HepG2 (cell line): ENCODE results near the gene PPP1R12C. TPM values are rescaled to one million over a fixed set of nuclear protein-coding genes. Genes with fewer than 3 reads are reported as not detected.

Experiments used
- DMAP1 ChIP-seq: IDR thresholded peaks from 2 replicates; pipeline ENCODE4 v1.6.1; 2016
- ESRRA ChIP-seq: sonication (generic); formaldehyde crosslinking; IDR thresholded peaks from 2 replicates; pipeline ENCODE4 v1.5.1; 2020; ENCODE audit warnings: mild to moderate bottlenecking, low read depth, missing genetic modification reagents
- GTF2F1 ChIP-seq: fragments of 150-350 bp; IDR thresholded peaks from 2 replicates; pipeline ENCODE4 v1.6.1; 2014; ENCODE audit warnings: low read length
- GTF3A ChIP-seq: sonication (generic); formaldehyde crosslinking; conservative IDR thresholded peaks from 2 replicates; pipeline ENCODE4 v1.4.0; 2020; ENCODE audit warnings: mild to moderate bottlenecking, missing genetic modification reagents
- HOXA5 ChIP-seq: sonication (generic); formaldehyde crosslinking; IDR thresholded peaks from 2 replicates; pipeline ENCODE4 v1.4.0; 2020; ENCODE audit warnings: missing genetic modification reagents
- JDP2 ChIP-seq: sonication (generic); formaldehyde crosslinking; IDR thresholded peaks from 2 replicates; pipeline ENCODE4 v1.8.1; 2022; ENCODE audit warnings: missing genetic modification reagents, borderline replicate concordance
- MAFF ChIP-seq: IDR thresholded peaks from 2 replicates; pipeline ENCODE4 v1.6.1; 2011; ENCODE audit warnings: low read depth, low read length, improper control_type of control experiment
- MEF2D ChIP-seq: sonication (generic); formaldehyde crosslinking; IDR thresholded peaks from 2 replicates; pipeline ENCODE4 v1.5.1; 2020; ENCODE audit warnings: mild to moderate bottlenecking, missing genetic modification reagents
- NAIF1 ChIP-seq: sonication (generic); formaldehyde crosslinking; IDR thresholded peaks from 2 replicates; pipeline ENCODE4 v1.5.0; 2020; ENCODE audit warnings: mild to moderate bottlenecking, missing genetic modification reagents, borderline replicate concordance
- NFYC ChIP-seq: IDR thresholded peaks from 2 replicates; pipeline ENCODE4 v1.6.1; 2016; ENCODE audit warnings: missing genetic modification reagents, missing compliant biosample characterization
- PCBP1 ChIP-seq: fragments of 200-400 bp; formaldehyde crosslinking; IDR thresholded peaks from 2 replicates; pipeline ENCODE4 v1.6.1; 2017; ENCODE audit warnings: mild to moderate bottlenecking, low read depth, low read length, borderline replicate concordance
- PHF8 ChIP-seq: sonication (generic); formaldehyde crosslinking; IDR thresholded peaks from 2 replicates; pipeline ENCODE4 v1.5.0; 2020; ENCODE audit warnings: missing genetic modification reagents
- POLR2AphosphoS2 ChIP-seq: IDR thresholded peaks from 2 replicates; pipeline ENCODE4 v1.6.1; 2011; ENCODE audit warnings: low read depth, low read length, improper control_type of control experiment
- RAD51 ChIP-seq: fragments of 450-650 bp; IDR thresholded peaks from 2 replicates; pipeline ENCODE4 v1.6.1; 2016; ENCODE audit warnings: borderline replicate concordance
- SIN3A ChIP-seq: IDR thresholded peaks from 2 replicates; pipeline ENCODE4 v1.6.1; 2011; ENCODE audit warnings: low read depth, mild to moderate bottlenecking, control low read depth, low read length, borderline replicate concordance
- SP1 ChIP-seq, 2 experiments: fragments of 450-650 bp in 1 of 2; sonication (generic) in 1 of 2; formaldehyde crosslinking in 1 of 2; IDR thresholded peaks; 2 replicates each; pipeline versions ENCODE4 v1.4.0 to v1.6.1; 2016 to 2020; ENCODE audit warnings: missing genetic modification reagents in 1 of 2
- SSRP1 ChIP-seq: IDR thresholded peaks from 2 replicates; pipeline ENCODE4 v1.6.1; 2016; ENCODE audit warnings: control low read depth
- TERF1 ChIP-seq: sonication (generic); formaldehyde crosslinking; IDR thresholded peaks from 2 replicates; pipeline ENCODE4 v1.8.0; 2022; ENCODE audit warnings: mild to moderate bottlenecking, missing genetic modification reagents, moderate library complexity
- ZBTB37 ChIP-seq: sonication (generic); formaldehyde crosslinking; IDR thresholded peaks from 2 replicates; pipeline ENCODE4 v1.4.0; 2020; ENCODE audit warnings: mild to moderate bottlenecking, missing genetic modification reagents
- ZMAT5 ChIP-seq: sonication (generic); formaldehyde crosslinking; IDR thresholded peaks from 2 replicates; pipeline ENCODE4 v1.5.0; 2020; ENCODE audit warnings: mild to moderate bottlenecking, low read depth, missing genetic modification reagents, borderline replicate concordance
- ZNF556 ChIP-seq: sonication (generic); formaldehyde crosslinking; IDR thresholded peaks from 2 replicates; pipeline ENCODE4 v1.4.0; 2020; ENCODE audit warnings: mild to moderate bottlenecking, missing genetic modification reagents, borderline replicate concordance
- ZNF572 ChIP-seq: sonication (generic); formaldehyde crosslinking; IDR thresholded peaks from 2 replicates; pipeline ENCODE4 v1.5.1; 2020; ENCODE audit warnings: mild to moderate bottlenecking, missing genetic modification reagents
- ZNF577 ChIP-seq: sonication (generic); formaldehyde crosslinking; IDR thresholded peaks from 2 replicates; pipeline ENCODE4 v1.4.0; 2020; ENCODE audit warnings: mild to moderate bottlenecking, low read depth, missing genetic modification reagents, borderline replicate concordance
- ZNF644 ChIP-seq: IDR thresholded peaks from 2 replicates; pipeline ENCODE4 v1.6.1; 2016; ENCODE audit warnings: low read depth
- ZNF710 ChIP-seq: sonication (generic); formaldehyde crosslinking; IDR thresholded peaks from 2 replicates; pipeline ENCODE4 v1.5.0; 2020; ENCODE audit warnings: mild to moderate bottlenecking, missing genetic modification reagents, borderline replicate concordance
- ZNF746 ChIP-seq: sonication (generic); formaldehyde crosslinking; IDR thresholded peaks from 2 replicates; pipeline ENCODE4 v1.8.0; 2022; ENCODE audit warnings: mild to moderate bottlenecking, missing genetic modification reagents
- ZNF841 ChIP-seq: sonication (generic); formaldehyde crosslinking; IDR thresholded peaks from 2 replicates; pipeline ENCODE4 v1.8.1; 2023; ENCODE audit warnings: missing genetic modification reagents, borderline replicate concordance
- polyA plus RNA-seq, 8 experiments: library from polyadenylated mRNA; depleted of rRNA in 3 of 8; stranded (reverse) in 7 of 8; unstranded in 1 of 8; fragments of >200 nt; fragmentation: Illumina TruSeq in 4 of 8; extraction: Trizol in 4 of 8; gene quantifications; 2 replicates each; pipeline versions ENCODE4 v1.2.1 to v1.2.3, GENCODE V29; 2011 to 2016; ENCODE audit warnings: low read depth in 4 of 8, missing spikeins in 1 of 8, mixed read lengths in 1 of 8; ENCODE audit not compliant: insufficient read depth in 1 of 8
- total RNA-seq, 5 experiments: library from RNA; depleted of rRNA; stranded (reverse); fragments of >200 nt; fragmentation: Illumina TruSeq; extraction: Trizol; gene quantifications; 2 replicates each; pipeline ENCODE4 v1.2.3, GENCODE V29; 2016; ENCODE audit warnings: low read depth in 1 of 5

The PPP1R12C gene
- total and polyA plus RNA-seq, 2 of the 13 experiments (the other 11 are each of a cell fraction or from before 2014, with no cell fraction given) = 29.7 to 30.3 TPM

- no peak; the same call in 1 of the 2 replicates for TF ChIP-seq MEF2D (CRISPR knock-in tag)
- no peak for TF ChIP-seq ZNF710
- TF ChIP-seq SSRP1 (CRISPR knock-in tag) = no peak
- no peak for TF ChIP-seq ZNF644 (CRISPR knock-in tag)
- no peak for TF ChIP-seq TERF1 (CRISPR knock-in tag)
- 0 out of 2 replicates have a peak, but pooled peaks have one; percentile 39 for TF ChIP-seq PCBP1
- TF ChIP-seq NAIF1 = no peak
- TF ChIP-seq DMAP1 = peak; percentile 56
- TF ChIP-seq PHF8 = peak; percentile 62; the same call in 1 of the 2 replicates
- TF ChIP-seq GTF3A (CRISPR knock-in tag) = no peak
- TF ChIP-seq ESRRA (CRISPR knock-in tag) = no peak
- TF ChIP-seq ZBTB37 (CRISPR knock-in tag) = no peak
- TF ChIP-seq RAD51 = no peak
- TF ChIP-seq ZNF577 (CRISPR knock-in tag) = no peak
- TF ChIP-seq ZMAT5 (CRISPR knock-in tag) = no peak
- peak; percentile 55; the same call in 1 of the 2 replicates for TF ChIP-seq SIN3A
- peak; percentile 76 for TF ChIP-seq NFYC (CRISPR knock-in tag)
- TF ChIP-seq HOXA5 (CRISPR knock-in tag) = peak; percentile 56; the same call in 1 of the 2 replicates
- no peak for TF ChIP-seq JDP2 (CRISPR knock-in tag)
- no peak for TF ChIP-seq ZNF572
- TF ChIP-seq MAFF = no peak
- TF ChIP-seq ZNF841 (CRISPR knock-in tag) = no peak
- TF ChIP-seq ZNF746 (CRISPR knock-in tag) = no peak
- no peak for TF ChIP-seq SP1 (IDR thresholded peaks at IDR 0.05)
- peak; percentile 77 for TF ChIP-seq SP1 (CRISPR knock-in tag; IDR thresholded peaks at IDR 0.05)
- no peak for TF ChIP-seq GTF2F1
- TF ChIP-seq ZNF556 (CRISPR knock-in tag) = 0 out of 2 replicates have a peak, but pooled peaks have one; percentile 18
- TF ChIP-seq POLR2AphosphoS2 = no peak
Observed at GRCh38 chr19:55117663-55118391, 390 bp upstream of the PPP1R12C start (continued).
